ENCODE measurements around the gene BANP.
A peak's percentile ranks its signal among the peaks of the same experiment; 100 is the strongest.

DNA sequence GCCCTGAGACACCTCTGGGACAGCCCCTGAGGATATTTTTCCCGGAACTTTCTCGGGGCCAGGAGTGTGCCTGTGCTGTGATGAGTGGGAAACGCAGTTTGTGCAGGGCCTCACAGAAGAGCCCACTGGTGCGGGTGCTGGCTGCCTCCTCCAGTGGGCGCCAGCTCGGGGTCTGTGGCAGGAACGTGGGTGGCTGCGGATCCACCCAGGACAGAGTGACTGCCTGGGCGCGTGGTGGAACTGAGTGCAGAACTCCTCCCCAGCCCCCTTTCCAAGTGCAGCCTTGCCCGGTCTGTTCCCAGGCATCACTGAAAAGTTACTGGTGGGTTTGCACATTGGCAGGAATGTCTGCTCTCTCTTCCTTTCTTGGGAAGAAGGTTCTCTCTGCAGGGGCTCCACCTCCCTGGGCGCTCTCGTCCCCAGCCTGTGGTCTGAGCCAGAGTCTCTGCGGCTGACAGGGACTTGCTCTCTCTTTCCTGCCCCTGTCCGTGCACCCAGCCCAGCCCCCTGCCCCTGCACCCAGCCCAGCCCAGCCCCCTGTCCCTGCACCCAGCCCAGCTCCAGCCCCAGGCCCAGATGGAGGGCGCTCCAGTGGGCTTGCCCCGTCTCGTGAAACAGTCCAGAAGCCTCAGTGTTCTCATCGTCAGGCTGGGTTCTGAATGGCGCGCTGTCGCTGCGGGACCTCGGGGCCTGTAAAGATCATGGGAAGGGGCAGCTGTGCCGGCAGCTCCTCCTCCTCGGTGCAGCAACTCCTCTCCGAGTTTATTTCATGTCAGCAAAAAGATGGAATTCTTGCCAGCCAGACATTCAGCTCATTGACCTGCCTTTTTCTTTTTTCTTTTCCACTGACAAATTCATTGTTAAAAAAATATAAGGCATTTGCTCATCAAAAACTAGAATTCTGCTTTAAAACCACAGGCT lies 117.5 kb downstream of the BANP start:
- TF ChIP-seq, protein P1, sequence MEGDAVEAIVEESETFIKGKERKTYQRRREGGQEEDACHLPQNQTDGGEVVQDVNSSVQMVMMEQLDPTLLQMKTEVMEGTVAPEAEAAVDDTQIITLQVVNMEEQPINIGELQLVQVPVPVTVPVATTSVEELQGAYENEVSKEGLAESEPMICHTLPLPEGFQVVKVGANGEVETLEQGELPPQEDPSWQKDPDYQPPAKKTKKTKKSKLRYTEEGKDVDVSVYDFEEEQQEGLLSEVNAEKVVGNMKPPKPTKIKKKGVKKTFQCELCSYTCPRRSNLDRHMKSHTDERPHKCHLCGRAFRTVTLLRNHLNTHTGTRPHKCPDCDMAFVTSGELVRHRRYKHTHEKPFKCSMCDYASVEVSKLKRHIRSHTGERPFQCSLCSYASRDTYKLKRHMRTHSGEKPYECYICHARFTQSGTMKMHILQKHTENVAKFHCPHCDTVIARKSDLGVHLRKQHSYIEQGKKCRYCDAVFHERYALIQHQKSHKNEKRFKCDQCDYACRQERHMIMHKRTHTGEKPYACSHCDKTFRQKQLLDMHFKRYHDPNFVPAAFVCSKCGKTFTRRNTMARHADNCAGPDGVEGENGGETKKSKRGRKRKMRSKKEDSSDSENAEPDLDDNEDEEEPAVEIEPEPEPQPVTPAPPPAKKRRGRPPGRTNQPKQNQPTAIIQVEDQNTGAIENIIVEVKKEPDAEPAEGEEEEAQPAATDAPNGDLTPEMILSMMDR (conservative IDR thresholded peaks at IDR 0.05; ENCODE audit: low read length) = peak; percentile 31; the same call in 1 of the 2 replicates
- TF ChIP-seq EZH2phosphoT487 (IDR thresholded peaks at IDR 0.05; ENCODE audit: borderline replicate concordance, low read depth, low read length) = no peak
